HepG2 (cell line): ENCODE results near the gene SLC17A9. TPM values are rescaled to one million over a fixed set of nuclear protein-coding genes. Genes with fewer than 3 reads are reported as not detected.

Experiments
- ATF7 ChIP-seq, 2 experiments: fragments of 450-650 bp in 1 of 2; sonication (generic) in 1 of 2; formaldehyde crosslinking in 1 of 2; IDR thresholded peaks; 2 replicates each; pipeline versions ENCODE4 v1.4.0 to v1.6.1; 2016 to 2020; ENCODE audit warnings: antibody characterized with exemption in 1 of 2, mild to moderate bottlenecking in 1 of 2, missing genetic modification reagents in 1 of 2
- BCL6 ChIP-seq: IDR thresholded peaks from 2 replicates; pipeline ENCODE4 v1.6.1; 2016; ENCODE audit warnings: missing genetic modification reagents, missing compliant biosample characterization
- DNMT1 ChIP-seq: sonication (generic); formaldehyde crosslinking; IDR thresholded peaks from 2 replicates; pipeline ENCODE4 v1.5.1; 2020; ENCODE audit warnings: mild to moderate bottlenecking, missing genetic modification reagents
- ELF4 ChIP-seq: sonication (generic); formaldehyde crosslinking; IDR thresholded peaks from 2 replicates; pipeline ENCODE4 v1.5.0; 2020; ENCODE audit warnings: missing genetic modification reagents, mild to moderate bottlenecking, moderate library complexity, borderline replicate concordance
- EZH2 ChIP-seq: conservative IDR thresholded peaks from 2 replicates; pipeline ENCODE4 v1.6.1; 2012; ENCODE audit warnings: mild to moderate bottlenecking, low read depth, low read length, moderate library complexity
- KLF13 ChIP-seq: sonication (generic); formaldehyde crosslinking; IDR thresholded peaks from 2 replicates; pipeline ENCODE4 v1.4.0; 2020; ENCODE audit warnings: mild to moderate bottlenecking, missing genetic modification reagents
- MATR3 ChIP-seq: sonication (generic); formaldehyde crosslinking; IDR thresholded peaks from 2 replicates; pipeline ENCODE4 v1.4.0; 2020; ENCODE audit warnings: missing genetic modification reagents
- MTA1 ChIP-seq: sonication (generic); formaldehyde crosslinking; IDR thresholded peaks from 2 replicates; pipeline ENCODE4 v1.4.0; 2020; ENCODE audit warnings: missing genetic modification reagents, mild to moderate bottlenecking, borderline replicate concordance
- PCBP1 ChIP-seq: fragments of 200-400 bp; formaldehyde crosslinking; IDR thresholded peaks from 2 replicates; pipeline ENCODE4 v1.6.1; 2017; ENCODE audit warnings: mild to moderate bottlenecking, low read depth, low read length, borderline replicate concordance
- RARA ChIP-seq: IDR thresholded peaks from 2 replicates; pipeline ENCODE4 v1.6.1; 2016; ENCODE audit warnings: missing genetic modification reagents, missing compliant biosample characterization
- RBFOX2 ChIP-seq: fragments of 200-400 bp; formaldehyde crosslinking; IDR thresholded peaks from 2 replicates; pipeline ENCODE4 v1.6.1; 2017; ENCODE audit warnings: low read depth, mild to moderate bottlenecking, low read length
- ZNF549 ChIP-seq: sonication (generic); formaldehyde crosslinking; IDR thresholded peaks from 2 replicates; pipeline ENCODE4 v1.5.0; 2020; ENCODE audit warnings: missing genetic modification reagents
- ZNF558 ChIP-seq: sonication (generic); formaldehyde crosslinking; IDR thresholded peaks from 2 replicates; pipeline ENCODE4 v1.9.0; 2022; ENCODE audit warnings: mild to moderate bottlenecking, missing genetic modification reagents, borderline replicate concordance
- ZNF598 ChIP-seq: sonication (generic); formaldehyde crosslinking; IDR thresholded peaks from 2 replicates; pipeline ENCODE4 v1.5.1; 2020; ENCODE audit warnings: mild to moderate bottlenecking, missing genetic modification reagents, borderline replicate concordance
- ZNF678 ChIP-seq: sonication (generic); formaldehyde crosslinking; IDR thresholded peaks from 2 replicates; pipeline ENCODE4 v1.4.0; 2020; ENCODE audit warnings: mild to moderate bottlenecking, missing genetic modification reagents
- ZNF768 ChIP-seq: sonication (generic); formaldehyde crosslinking; IDR thresholded peaks from 2 replicates; pipeline ENCODE4 v1.4.0; 2020; ENCODE audit warnings: missing genetic modification reagents
- ZNF883 ChIP-seq: sonication (generic); formaldehyde crosslinking; IDR thresholded peaks from 2 replicates; pipeline ENCODE4 v1.5.1; 2020; ENCODE audit warnings: mild to moderate bottlenecking, missing genetic modification reagents; ENCODE audit errors: not compliant biosample characterization
- polyA plus RNA-seq, 8 experiments: library from polyadenylated mRNA; depleted of rRNA in 3 of 8; stranded (reverse) in 7 of 8; unstranded in 1 of 8; fragments of >200 nt; fragmentation: Illumina TruSeq in 4 of 8; extraction: Trizol in 4 of 8; gene quantifications; 2 replicates each; pipeline versions ENCODE4 v1.2.1 to v1.2.3, GENCODE V29; 2011 to 2016; ENCODE audit warnings: low read depth in 4 of 8, missing spikeins in 1 of 8, mixed read lengths in 1 of 8; ENCODE audit not compliant: insufficient read depth in 1 of 8
- total RNA-seq, 5 experiments: library from RNA; depleted of rRNA; stranded (reverse); fragments of >200 nt; fragmentation: Illumina TruSeq; extraction: Trizol; gene quantifications; 2 replicates each; pipeline ENCODE4 v1.2.3, GENCODE V29; 2016; ENCODE audit warnings: low read depth in 1 of 5
- TF ChIP-seq, protein P1 (sequence below): sonication (generic); formaldehyde crosslinking; IDR thresholded peaks from 2 replicates; pipeline ENCODE4 v1.5.0; 2020; ENCODE audit warnings: mild to moderate bottlenecking, missing genetic modification reagents, moderate library complexity
- TF ChIP-seq, protein P2 (sequence below): IDR thresholded peaks from 2 replicates; pipeline ENCODE4 v1.6.1; 2016
- TF ChIP-seq, protein P3 (sequence below): sonication (generic); formaldehyde crosslinking; IDR thresholded peaks from 2 replicates; pipeline ENCODE4 v1.8.1; 2023; ENCODE audit warnings: mild to moderate bottlenecking, missing genetic modification reagents
- TF ChIP-seq, protein P4 (sequence below): sonication (generic); formaldehyde crosslinking; IDR thresholded peaks from 2 replicates; pipeline ENCODE4 v1.4.0; 2020; ENCODE audit warnings: missing genetic modification reagents
- TF ChIP-seq, protein P5 (sequence below): sonication (generic); formaldehyde crosslinking; IDR thresholded peaks from 2 replicates; pipeline ENCODE4 v1.8.0; 2022; ENCODE audit warnings: missing genetic modification reagents, mild to moderate bottlenecking, inconsistent platforms, borderline replicate concordance

Gene SLC17A9
- total and polyA plus RNA-seq, 2 of the 13 experiments (the other 11 are each of a cell fraction or from before 2014, with no cell fraction given): 110 to 191 TPM

DNA sequence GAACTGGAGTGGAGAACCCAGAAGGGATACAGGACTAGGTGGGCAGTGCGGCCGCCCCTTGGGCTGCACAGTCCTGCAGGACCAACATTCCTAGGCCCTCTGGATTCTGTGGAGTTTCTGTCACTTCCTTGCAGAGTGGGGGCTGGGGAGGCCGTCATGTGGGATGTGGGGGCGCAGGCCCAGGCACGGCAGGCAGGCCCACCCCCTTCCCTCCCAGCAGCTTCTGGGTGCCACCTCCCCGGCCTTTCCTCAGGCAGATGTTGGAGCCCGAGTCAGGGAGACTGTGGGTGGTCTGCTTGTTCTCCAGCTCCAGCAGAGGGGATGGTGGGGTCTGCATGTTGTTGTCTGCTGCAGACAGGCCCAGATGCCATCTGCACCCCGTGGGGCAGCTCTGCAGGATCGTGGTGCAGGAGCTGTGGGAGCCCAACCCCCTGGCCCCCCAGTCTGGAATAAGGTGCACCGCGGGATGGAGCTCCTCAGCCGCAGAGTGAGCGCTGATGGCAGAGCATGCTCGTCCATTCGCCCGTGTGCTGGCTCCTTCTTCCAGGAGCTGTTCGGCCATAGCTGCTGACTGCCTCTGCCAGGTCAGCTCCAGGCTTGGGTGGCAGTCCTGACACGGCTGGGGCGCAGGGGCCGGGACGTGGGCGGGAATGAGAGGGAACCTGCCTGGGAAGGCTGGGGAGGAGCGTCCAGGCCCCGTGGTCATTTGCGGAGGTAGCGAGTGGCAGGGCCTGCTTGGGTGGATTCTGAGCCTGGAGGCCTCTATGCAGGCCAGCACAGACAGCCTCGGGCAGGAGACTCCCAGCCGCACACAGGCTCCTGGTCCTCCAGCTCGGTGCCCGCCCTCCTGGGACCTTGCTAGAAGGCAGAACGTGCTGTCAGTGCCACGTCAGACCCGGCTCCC is 18.1 kb downstream of the SLC17A9 start (continued):
- TF ChIP-seq, protein P1, sequence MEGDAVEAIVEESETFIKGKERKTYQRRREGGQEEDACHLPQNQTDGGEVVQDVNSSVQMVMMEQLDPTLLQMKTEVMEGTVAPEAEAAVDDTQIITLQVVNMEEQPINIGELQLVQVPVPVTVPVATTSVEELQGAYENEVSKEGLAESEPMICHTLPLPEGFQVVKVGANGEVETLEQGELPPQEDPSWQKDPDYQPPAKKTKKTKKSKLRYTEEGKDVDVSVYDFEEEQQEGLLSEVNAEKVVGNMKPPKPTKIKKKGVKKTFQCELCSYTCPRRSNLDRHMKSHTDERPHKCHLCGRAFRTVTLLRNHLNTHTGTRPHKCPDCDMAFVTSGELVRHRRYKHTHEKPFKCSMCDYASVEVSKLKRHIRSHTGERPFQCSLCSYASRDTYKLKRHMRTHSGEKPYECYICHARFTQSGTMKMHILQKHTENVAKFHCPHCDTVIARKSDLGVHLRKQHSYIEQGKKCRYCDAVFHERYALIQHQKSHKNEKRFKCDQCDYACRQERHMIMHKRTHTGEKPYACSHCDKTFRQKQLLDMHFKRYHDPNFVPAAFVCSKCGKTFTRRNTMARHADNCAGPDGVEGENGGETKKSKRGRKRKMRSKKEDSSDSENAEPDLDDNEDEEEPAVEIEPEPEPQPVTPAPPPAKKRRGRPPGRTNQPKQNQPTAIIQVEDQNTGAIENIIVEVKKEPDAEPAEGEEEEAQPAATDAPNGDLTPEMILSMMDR: peak; percentile 31; the same call in 1 of the 2 replicates
- no peak; the same call in 1 of the 2 replicates for TF ChIP-seq ZNF678 (CRISPR knock-in tag)
- TF ChIP-seq, protein P2, sequence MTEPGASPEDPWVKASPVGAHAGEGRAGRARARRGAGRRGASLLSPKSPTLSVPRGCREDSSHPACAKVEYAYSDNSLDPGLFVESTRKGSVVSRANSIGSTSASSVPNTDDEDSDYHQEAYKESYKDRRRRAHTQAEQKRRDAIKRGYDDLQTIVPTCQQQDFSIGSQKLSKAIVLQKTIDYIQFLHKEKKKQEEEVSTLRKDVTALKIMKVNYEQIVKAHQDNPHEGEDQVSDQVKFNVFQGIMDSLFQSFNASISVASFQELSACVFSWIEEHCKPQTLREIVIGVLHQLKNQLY: no peak
- TF ChIP-seq ZNF558 (CRISPR knock-in tag): no peak
- TF ChIP-seq, protein P3, sequence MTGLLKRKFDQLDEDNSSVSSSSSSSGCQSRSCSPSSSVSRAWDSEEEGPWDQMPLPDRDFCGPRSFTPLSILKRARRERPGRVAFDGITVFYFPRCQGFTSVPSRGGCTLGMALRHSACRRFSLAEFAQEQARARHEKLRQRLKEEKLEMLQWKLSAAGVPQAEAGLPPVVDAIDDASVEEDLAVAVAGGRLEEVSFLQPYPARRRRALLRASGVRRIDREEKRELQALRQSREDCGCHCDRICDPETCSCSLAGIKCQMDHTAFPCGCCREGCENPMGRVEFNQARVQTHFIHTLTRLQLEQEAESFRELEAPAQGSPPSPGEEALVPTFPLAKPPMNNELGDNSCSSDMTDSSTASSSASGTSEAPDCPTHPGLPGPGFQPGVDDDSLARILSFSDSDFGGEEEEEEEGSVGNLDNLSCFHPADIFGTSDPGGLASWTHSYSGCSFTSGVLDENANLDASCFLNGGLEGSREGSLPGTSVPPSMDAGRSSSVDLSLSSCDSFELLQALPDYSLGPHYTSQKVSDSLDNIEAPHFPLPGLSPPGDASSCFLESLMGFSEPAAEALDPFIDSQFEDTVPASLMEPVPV (CRISPR knock-in tag): no peak
- 0 out of 2 replicates have a peak, but pooled peaks have one; percentile 80 for TF ChIP-seq KLF13 (CRISPR knock-in tag)
- TF ChIP-seq MATR3 (CRISPR knock-in tag): no peak
- TF ChIP-seq BCL6 (CRISPR knock-in tag): no peak
- TF ChIP-seq ZNF768 (CRISPR knock-in tag): peak; percentile 43; the same call in 1 of the 2 replicates
- no peak for TF ChIP-seq ELF4 (CRISPR knock-in tag)
- no peak for TF ChIP-seq RARA (CRISPR knock-in tag)
- 0 out of 2 replicates have a peak, but pooled peaks have one; percentile 0 for TF ChIP-seq PCBP1
- no peak for TF ChIP-seq ZNF549 (CRISPR knock-in tag)
- TF ChIP-seq MTA1 (CRISPR knock-in tag): peak; percentile 87
- TF ChIP-seq, protein P4, sequence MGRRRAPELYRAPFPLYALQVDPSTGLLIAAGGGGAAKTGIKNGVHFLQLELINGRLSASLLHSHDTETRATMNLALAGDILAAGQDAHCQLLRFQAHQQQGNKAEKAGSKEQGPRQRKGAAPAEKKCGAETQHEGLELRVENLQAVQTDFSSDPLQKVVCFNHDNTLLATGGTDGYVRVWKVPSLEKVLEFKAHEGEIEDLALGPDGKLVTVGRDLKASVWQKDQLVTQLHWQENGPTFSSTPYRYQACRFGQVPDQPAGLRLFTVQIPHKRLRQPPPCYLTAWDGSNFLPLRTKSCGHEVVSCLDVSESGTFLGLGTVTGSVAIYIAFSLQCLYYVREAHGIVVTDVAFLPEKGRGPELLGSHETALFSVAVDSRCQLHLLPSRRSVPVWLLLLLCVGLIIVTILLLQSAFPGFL (CRISPR knock-in tag): no peak
- no peak for TF ChIP-seq ATF7 (IDR thresholded peaks at IDR 0.05)
- no peak for TF ChIP-seq ATF7 (CRISPR knock-in tag; IDR thresholded peaks at IDR 0.05)
- no peak; the same call in 1 of the 2 replicates for TF ChIP-seq EZH2
- TF ChIP-seq DNMT1 (CRISPR knock-in tag): no peak; the same call in none of the 2 replicates
- TF ChIP-seq ZNF598 (CRISPR knock-in tag): 0 out of 2 replicates have a peak, but pooled peaks have one; percentile 17
- TF ChIP-seq, protein P5, sequence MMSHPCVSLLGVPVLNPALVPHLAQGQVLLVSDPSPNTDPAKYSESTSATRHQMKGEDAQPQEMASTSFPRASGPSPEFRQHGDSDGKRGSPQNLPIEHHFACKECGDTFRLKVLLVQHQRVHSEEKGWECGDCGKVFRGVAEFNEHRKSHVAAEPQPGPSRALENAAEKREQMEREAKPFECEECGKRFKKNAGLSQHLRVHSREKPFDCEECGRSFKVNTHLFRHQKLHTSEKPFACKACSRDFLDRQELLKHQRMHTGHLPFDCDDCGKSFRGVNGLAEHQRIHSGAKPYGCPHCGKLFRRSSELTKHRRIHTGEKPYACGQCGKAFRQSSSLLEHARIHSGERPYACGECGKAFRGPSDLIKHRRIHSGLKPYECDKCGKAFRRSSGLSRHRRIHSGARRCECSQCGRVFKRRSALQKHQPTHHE (CRISPR knock-in tag): 0 out of 2 replicates have a peak, but pooled peaks have one; percentile 26
- TF ChIP-seq ZNF883 (CRISPR knock-in tag): no peak
- TF ChIP-seq RBFOX2: no peak
